ENCODE results near the gene TMPRSS13.

DNA sequence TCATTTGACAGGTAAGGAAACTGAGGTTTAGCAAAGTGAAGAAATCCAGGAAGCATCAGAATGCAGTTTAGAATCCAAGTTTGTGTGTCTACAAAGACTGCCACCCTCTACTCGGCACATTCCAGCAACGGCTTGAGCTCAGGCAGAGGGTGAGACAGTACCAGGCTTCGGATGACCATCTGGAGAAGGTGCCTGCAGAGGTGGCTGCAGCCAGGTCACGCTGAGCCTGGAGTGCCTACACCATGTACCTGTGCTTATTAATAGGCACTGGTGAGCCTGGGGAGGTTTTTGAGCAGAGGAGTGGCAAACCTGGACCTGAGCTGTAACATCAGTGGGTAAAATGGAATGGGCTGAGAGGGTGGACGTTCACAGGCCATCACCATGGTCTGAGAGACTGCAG lies 57.4 kb downstream of the TMPRSS13 start:
- TF ChIP-seq CTCF (tag by site-specific recombination; IDR thresholded peaks at IDR 0.05) = no peak
- no peak for TF ChIP-seq ZNF274 (IDR thresholded peaks at IDR 0.05; ENCODE audit: low read length)
- no peak for TF ChIP-seq ZNF274 (tag by site-specific recombination; IDR thresholded peaks at IDR 0.05; ENCODE audit: borderline replicate concordance)
- TF ChIP-seq, protein P1, sequence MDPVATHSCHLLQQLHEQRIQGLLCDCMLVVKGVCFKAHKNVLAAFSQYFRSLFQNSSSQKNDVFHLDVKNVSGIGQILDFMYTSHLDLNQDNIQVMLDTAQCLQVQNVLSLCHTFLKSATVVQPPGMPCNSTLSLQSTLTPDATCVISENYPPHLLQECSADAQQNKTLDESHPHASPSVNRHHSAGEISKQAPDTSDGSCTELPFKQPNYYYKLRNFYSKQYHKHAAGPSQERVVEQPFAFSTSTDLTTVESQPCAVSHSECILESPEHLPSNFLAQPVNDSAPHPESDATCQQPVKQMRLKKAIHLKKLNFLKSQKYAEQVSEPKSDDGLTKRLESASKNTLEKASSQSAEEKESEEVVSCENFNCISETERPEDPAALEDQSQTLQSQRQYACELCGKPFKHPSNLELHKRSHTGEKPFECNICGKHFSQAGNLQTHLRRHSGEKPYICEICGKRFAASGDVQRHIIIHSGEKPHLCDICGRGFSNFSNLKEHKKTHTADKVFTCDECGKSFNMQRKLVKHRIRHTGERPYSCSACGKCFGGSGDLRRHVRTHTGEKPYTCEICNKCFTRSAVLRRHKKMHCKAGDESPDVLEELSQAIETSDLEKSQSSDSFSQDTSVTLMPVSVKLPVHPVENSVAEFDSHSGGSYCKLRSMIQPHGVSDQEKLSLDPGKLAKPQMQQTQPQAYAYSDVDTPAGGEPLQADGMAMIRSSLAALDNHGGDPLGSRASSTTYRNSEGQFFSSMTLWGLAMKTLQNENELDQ (tag by site-specific recombination; IDR thresholded peaks at IDR 0.05; ENCODE audit: low read depth) = no peak
- no peak for TF ChIP-seq ZFP41 (tag by site-specific recombination; IDR thresholded peaks at IDR 0.05; ENCODE audit: borderline replicate concordance)
- TF ChIP-seq ZNF501 (tag by site-specific recombination; IDR thresholded peaks at IDR 0.05) = no peak

Data from HEK293 (cell line).